ENCODE data around the gene C16orf90.

DNA sequence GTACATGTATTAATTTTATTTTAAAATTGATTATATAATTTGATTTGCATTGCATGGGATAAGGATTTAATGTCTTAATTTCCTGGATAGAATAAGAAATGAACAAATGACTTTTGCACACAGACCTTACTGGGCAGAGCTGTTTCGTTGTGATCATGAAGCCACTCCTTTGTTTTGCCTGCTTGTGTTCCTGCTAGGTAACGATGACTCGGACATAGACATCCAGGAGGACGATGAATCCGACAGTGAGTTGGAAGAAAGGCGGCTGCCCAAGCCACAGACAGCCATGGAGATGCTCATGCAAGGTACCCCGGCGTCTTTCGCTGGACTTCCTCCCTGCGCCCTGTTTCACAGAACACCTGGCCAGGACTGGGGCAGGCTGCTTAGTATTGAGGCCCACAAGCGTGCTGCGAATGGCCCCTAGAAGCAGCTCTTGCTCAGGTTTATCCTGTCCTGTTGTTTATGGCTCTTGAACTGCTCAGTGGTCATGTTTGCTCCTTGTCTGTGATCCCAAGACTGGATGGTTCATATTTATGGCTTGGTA lies 35.2 kb upstream of the C16orf90 start:
- TF ChIP-seq CTCF (IDR thresholded peaks at IDR 0.05; ENCODE audit: borderline replicate concordance, extremely low read depth, low read length, poor library complexity, severe bottlenecking) (no peak), EZH2 (IDR thresholded peaks at IDR 0.05; ENCODE audit: borderline replicate concordance, low read depth, low read length, severe bottlenecking) (no peak)
